Testis (tissue), 3 donors: ENCODE results near the gene SND1. TPM values are rescaled to one million over a fixed set of nuclear protein-coding genes. Genes with fewer than 3 reads are reported as not detected.

Experiments
- DNase-seq: peaks from one replicate; pipeline ENCODE4 v3.0.0-alpha.2; 2019
- H3K27ac ChIP-seq, 2 donors: fragments of 200-600 bp; sonication (generic); one replicate each; pipeline ENCODE4 v1.5.1; 2019
- H3K27me3 ChIP-seq: fragments of 200-600 bp; sonication (generic); one replicate; pipeline ENCODE4 v1.5.1; 2019
- H3K36me3 ChIP-seq: fragments of 200-600 bp; sonication (generic); one replicate; pipeline ENCODE4 v1.5.1; 2017; ENCODE audit warnings: low read depth; ENCODE audit errors: missing control alignments
- H3K4me1 ChIP-seq: fragments of 200-600 bp; sonication (generic); one replicate; pipeline ENCODE4 v1.5.1; 2019
- H3K4me3 ChIP-seq, 2 donors: fragments of 200-600 bp; sonication (generic); one replicate each; pipeline ENCODE4 v1.5.1; 2017 to 2019
- H3K9me3 ChIP-seq: fragments of 200-600 bp; sonication (generic); one replicate; pipeline ENCODE4 v1.5.1; 2017
- POLR2A ChIP-seq: fragments of 450-650 bp; IDR thresholded peaks from one replicate; pipeline ENCODE4 v1.6.1; 2017; ENCODE audit warnings: antibody characterized with exemption, mild to moderate bottlenecking, moderate library complexity
- WGBS, 2 donors: methylation state at CpG; one replicate each; pipeline ENCODE4 v1.1.5; 2018; 5-methylcytosine and 5-hydroxymethylcytosine counted together
- intact Hi-C: fragments of 100-400 bp; cut with DNase I; formaldehyde crosslinking; loops from one replicate; pipeline ENCODE4 v1.15.1; 2023; ENCODE audit warnings: low total_unique reads
- polyA plus RNA-seq: library from polyadenylated mRNA; stranded (reverse); fragments of 350-450 nt; fragmentation: Illumina TruSeq; extraction: RNeasy Lipid Tissue Mini Kit (QIAGEN cat#74804); gene quantifications from one replicate; pipeline ENCODE4 v1.2.3, GENCODE V29; 2014; ENCODE audit warnings: low read depth, low replicate concordance; ENCODE audit not compliant: insufficient read depth
- total RNA-seq, 2 donors: library from RNA; depleted of rRNA; stranded (reverse); fragments of >200 nt; gene quantifications; one replicate each; pipeline ENCODE4 v1.2.3, GENCODE V29; 2016
- TF ChIP-seq, protein P1 (sequence below), 3 experiments: fragments of 450-650 bp in 2 of 3; fragments of 200-600 bp in 1 of 3; sonication (generic) in 1 of 3; IDR thresholded peaks; one replicate each; pipeline ENCODE4 v1.5.1; 2016 to 2019; ENCODE audit warnings: antibody characterized with exemption in 3 of 3, mild to moderate bottlenecking in 2 of 3, moderate library complexity in 1 of 3

SND1 gene
- total and polyA plus RNA-seq, 3 donors from 2014 or later: 132 to 207 (median 179) TPM

DNA sequence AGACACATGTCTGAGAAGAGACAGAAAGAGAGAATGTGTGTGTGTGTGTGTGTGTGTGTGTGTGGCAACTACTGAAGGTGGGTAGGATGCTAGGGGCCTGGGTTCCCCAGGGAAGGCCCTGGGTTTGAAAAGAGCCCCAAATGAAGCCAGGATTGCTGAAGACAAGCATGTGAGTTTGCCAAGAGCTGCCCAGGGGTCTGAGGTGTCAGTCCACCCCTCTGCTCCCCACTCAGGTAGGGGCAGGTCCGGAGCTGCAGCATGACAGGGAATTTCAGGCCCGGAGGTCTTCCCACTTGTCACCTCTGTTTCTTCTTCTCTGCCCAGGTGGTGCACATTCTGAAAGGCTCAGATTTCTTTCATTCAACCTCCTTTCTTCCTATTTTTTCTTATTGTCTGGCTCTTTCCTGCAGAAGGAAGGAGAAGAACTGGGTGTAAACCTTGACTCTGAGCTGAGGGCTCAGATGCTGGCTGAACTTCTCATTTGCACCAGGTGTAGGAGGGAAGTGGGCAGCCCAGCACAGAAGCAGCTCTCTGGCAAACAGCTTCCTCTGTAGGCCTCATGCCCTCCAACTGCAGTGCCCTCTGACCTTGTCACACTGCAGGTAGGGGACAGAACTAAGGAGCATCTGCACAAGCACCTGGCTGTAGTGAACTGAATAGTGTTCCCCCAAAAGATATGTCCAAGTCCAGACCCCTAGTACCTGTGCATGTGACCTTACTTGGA, 458.8 kb downstream of the SND1 start:
- DNase-seq: no peak
- no peaks in the 10 kb centered on the region for H3K27me3 ChIP-seq
- no peaks in the 10 kb centered on the region for H3K36me3 ChIP-seq
- H3K9me3 ChIP-seq: no peaks in the 10 kb centered on the region
- intact Hi-C loops: no loop called here
- no peaks in the 10 kb centered on the region for H3K4me1 ChIP-seq
- H3K27ac ChIP-seq: no peak overlapping the region
- no peak for TF ChIP-seq POLR2A
- TF ChIP-seq, protein P1, sequence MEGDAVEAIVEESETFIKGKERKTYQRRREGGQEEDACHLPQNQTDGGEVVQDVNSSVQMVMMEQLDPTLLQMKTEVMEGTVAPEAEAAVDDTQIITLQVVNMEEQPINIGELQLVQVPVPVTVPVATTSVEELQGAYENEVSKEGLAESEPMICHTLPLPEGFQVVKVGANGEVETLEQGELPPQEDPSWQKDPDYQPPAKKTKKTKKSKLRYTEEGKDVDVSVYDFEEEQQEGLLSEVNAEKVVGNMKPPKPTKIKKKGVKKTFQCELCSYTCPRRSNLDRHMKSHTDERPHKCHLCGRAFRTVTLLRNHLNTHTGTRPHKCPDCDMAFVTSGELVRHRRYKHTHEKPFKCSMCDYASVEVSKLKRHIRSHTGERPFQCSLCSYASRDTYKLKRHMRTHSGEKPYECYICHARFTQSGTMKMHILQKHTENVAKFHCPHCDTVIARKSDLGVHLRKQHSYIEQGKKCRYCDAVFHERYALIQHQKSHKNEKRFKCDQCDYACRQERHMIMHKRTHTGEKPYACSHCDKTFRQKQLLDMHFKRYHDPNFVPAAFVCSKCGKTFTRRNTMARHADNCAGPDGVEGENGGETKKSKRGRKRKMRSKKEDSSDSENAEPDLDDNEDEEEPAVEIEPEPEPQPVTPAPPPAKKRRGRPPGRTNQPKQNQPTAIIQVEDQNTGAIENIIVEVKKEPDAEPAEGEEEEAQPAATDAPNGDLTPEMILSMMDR (IDR thresholded peaks at IDR 0.05): no peak
- no peak overlapping the region for H3K4me3 ChIP-seq
- WGBS, 2 donors: 93 to 98% methylated on average over 2 of the region's 2 CpGs

DNA sequence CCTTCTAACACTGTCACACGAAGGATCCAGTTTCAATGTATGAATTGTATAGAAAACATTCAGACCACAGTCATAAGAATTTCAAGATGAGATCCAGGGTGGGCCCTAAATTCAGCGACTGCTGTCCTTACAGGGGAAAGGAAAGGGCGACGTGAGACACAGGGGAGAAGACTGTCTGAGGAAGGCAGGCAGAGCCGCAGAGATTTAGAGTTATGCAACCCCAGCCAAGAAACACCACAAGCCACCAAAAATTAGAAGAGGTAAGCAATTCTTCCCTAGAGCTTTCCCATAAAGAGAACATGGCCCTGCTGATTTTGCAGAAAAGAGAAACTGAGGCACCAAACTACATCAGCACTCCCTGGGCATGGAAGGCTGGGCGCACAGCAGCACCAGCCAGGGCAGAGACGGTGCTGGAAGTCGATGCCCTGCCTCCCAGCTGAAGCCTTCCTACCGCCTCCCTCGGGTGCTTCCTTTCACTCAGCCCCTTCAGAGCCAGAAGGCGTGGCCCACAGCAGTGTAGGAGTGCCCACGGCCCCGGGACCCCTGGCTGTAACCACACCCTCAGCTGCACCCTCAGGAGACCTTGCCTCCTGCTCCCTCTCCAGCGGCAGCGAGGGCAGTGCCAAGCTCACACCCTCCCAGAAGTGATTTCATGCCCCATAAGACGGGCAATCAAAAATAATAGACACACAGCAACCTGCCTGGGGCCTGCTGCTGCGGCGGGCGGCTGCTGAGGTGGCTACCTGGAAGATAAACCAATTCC, 460.2 kb downstream of the SND1 start:
- Histone ChIP-seq H3K4me1 (no peaks in the 10 kb centered on the region), H3K27ac (no peak overlapping the region), H3K4me3 (no peak overlapping the region), H3K9me3 (no peaks in the 10 kb centered on the region), H3K27me3 (no peaks in the 10 kb centered on the region), H3K36me3 (no peaks in the 10 kb centered on the region)
- TF ChIP-seq POLR2A: no peak
- TF ChIP-seq, protein P1 (IDR thresholded peaks at IDR 0.05): no peak
- WGBS, 2 donors: 80 to 83% methylated on average over 12 to 19 of the region's 19 CpGs
- intact Hi-C loops: no loop called here
- no peak for DNase-seq

DNA sequence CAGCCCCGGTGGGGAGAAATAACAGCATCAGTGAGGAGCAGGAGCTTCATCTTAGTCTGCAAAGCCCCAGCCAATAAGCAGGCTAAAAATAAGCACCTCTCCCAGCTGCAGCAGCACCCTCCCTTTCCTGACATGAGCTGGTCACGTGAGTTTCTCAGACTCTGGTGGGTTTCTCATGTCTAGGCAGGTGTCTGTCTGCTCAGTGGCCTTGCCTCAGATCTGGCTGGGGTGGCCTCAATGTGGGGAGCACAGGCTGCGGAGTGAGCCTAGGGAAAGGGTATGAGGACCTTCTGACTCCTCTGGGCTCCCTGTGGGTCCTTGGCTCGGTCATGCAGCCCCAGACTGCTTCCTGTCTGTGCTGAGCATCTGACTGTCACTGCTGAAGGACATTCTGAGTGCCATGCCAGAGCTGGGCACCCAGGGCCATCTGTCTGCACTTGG, 460.8 kb downstream of the SND1 start:
- 62% methylated on average over 4 of the region's 4 CpGs for WGBS, 2 donors
- intact Hi-C loops: no loop called here
- Histone ChIP-seq H3K36me3 (no peaks in the 10 kb centered on the region), H3K27me3 (no peaks in the 10 kb centered on the region), H3K9me3 (no peaks in the 10 kb centered on the region), H3K4me1 (no peaks in the 10 kb centered on the region), H3K27ac (no peak overlapping the region), H3K4me3 (no peak overlapping the region)
- no peak for DNase-seq
- TF ChIP-seq POLR2A: no peak
- TF ChIP-seq, protein P1 (IDR thresholded peaks at IDR 0.05): no peak

DNA sequence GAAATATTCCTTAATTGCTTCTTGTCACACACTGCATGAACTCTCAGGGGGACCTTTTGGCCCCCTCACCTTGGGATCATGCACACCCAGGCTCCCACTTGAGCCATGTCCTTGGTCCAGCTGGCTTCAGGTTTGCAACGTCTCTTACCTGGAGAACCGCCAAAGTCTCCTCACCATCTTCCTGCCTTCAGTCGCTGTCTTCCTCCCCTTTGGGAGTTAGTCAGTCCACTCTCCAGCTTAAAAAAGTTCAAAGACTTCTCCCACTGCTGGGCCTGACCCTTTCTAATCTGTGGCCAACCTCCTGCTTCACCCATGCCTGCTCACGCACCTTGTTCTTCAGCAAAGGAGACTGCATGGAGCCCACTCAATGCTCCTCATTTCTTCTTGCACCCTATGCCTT, 461.8 kb downstream of the SND1 start:
- intact Hi-C loops: no loop called here
- H3K9me3 ChIP-seq: no peaks in the 10 kb centered on the region
- H3K4me1 ChIP-seq: no peaks in the 10 kb centered on the region
- H3K36me3 ChIP-seq: no peaks in the 10 kb centered on the region
- WGBS, 2 donors: 65 to 72% methylated on average over 4 of the region's 4 CpGs
- no peaks in the 10 kb centered on the region for H3K27me3 ChIP-seq
- DNase-seq: no peak
- no peak overlapping the region for H3K27ac ChIP-seq
- TF ChIP-seq, protein P1 (IDR thresholded peaks at IDR 0.05): no peak
- no peak for TF ChIP-seq POLR2A
- H3K4me3 ChIP-seq: no peak overlapping the region
